ENCODE data around the gene DBN1. TPM values are rescaled to one million over a fixed set of nuclear protein-coding genes. Genes with fewer than 3 reads are reported as not detected.

The DBN1 gene
- polyA plus RNA-seq, 1 of the 3 experiments (the other 2 are of a cell fraction) = 244 TPM

DNA sequence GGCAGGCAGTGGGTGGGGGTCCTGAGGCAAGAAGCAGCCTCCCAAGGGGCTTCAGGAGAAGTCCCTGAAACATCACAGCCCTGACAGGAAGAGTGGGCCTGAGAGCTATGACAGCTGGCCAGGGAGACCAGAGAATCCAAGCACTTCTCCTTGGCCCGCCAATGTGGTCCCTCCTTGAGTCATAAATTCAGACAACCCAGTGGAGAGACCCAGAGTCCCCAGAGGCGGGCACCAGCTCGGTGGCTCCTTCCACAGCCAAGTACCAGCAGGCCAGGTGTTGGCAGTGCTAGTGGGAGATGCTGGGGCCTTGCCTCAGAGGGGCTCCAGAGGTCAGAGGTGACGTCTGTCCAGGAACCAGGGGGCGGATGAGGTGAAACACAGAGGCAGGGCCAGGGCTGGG, 37.7 kb upstream of the DBN1 start:
- DNase-seq = no peak
- H4K20me1 ChIP-seq (ENCODE audit: insufficient read depth) = no peaks in the 10 kb centered on the region
- no peak overlapping the region for H3K4me2 ChIP-seq
- ChIA-PET POLR2A (interaction anchor here (0.6 kb wide), 1 partner anchor 31 kb away, joined by 6 read pairs; no protein-coding TSS in a partner anchor), CTCF (interaction anchor here (1.8 to 8.8 kb wide), 2 partner anchors 10 to 107 kb away, joined by 6 to 80 read pairs; no protein-coding TSS in a partner anchor)
- peaks cover 6 to 8% of the 10 kb centered on the region in 2 experiments; a peak in 2 of 4 replicates for H3K4me1 ChIP-seq (ENCODE audit: control insufficient read depth in 1 of 2, insufficient read depth in 2 of 2, low read depth in 1 of 2, low read length in 1 of 2)
- H2AFZ ChIP-seq (ENCODE audit: low read depth) = no peak overlapping the region
- no peak overlapping the region for H3K4me3 ChIP-seq (ENCODE audit: low read depth in 2 of 2, low read length in 1 of 2)
- no peaks in the 10 kb centered on the region for H3K9me2 ChIP-seq
- H3F3A ChIP-seq (replicated peaks; ENCODE audit: insufficient read depth) = no peaks in the 10 kb centered on the region
- peaks cover 20% of the 10 kb centered on the region for H3K79me2 ChIP-seq (ENCODE audit: insufficient read depth)
- peaks cover 20 to 55% of the 10 kb centered on the region in 2 experiments for H3K36me3 ChIP-seq (replicated peaks in 1 of 2; ENCODE audit: control insufficient read depth in 1 of 2, insufficient read depth in 2 of 2, low read length in 1 of 2)
- TF ChIP-seq IRF3 (IDR thresholded peaks at IDR 0.05; ENCODE audit: low read depth, low read length) (no peak), GATA2 (CRISPR knock-in tag; IDR thresholded peaks at IDR 0.05) (no peak), NFIC (IDR thresholded peaks at IDR 0.05; ENCODE audit: borderline replicate concordance) (no peak), MEF2A (IDR thresholded peaks at IDR 0.05; ENCODE audit: borderline replicate concordance, low read depth) (no peak), FOSL2 (IDR thresholded peaks at IDR 0.05; ENCODE audit: borderline replicate concordance, low read depth) (no peak), JUND (IDR thresholded peaks at IDR 0.05) (no peak), CHD2 (IDR thresholded peaks at IDR 0.05; ENCODE audit: low read length, partially characterized antibody) (no peak)
- TF ChIP-seq, protein P1, sequence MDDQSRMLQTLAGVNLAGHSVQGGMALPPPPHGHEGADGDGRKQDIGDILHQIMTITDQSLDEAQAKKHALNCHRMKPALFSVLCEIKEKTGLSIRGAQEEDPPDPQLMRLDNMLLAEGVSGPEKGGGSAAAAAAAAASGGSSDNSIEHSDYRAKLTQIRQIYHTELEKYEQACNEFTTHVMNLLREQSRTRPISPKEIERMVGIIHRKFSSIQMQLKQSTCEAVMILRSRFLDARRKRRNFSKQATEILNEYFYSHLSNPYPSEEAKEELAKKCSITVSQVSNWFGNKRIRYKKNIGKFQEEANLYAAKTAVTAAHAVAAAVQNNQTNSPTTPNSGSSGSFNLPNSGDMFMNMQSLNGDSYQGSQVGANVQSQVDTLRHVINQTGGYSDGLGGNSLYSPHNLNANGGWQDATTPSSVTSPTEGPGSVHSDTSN (IDR thresholded peaks at IDR 0.05) = no peak
- H3K27me3 ChIP-seq (ENCODE audit: insufficient read depth) = no peaks in the 10 kb centered on the region
- no peak overlapping the region for H3K27ac ChIP-seq (ENCODE audit: low read depth in 2 of 2, low read length in 1 of 2)
- H3K9me3 ChIP-seq = no peaks in the 10 kb centered on the region
- WGBS (ENCODE audit: low lambda C conversion rate) = 91% methylated on average over 2 of the region's 5 CpGs
- no peak overlapping the region for H3K9ac ChIP-seq

DNA sequence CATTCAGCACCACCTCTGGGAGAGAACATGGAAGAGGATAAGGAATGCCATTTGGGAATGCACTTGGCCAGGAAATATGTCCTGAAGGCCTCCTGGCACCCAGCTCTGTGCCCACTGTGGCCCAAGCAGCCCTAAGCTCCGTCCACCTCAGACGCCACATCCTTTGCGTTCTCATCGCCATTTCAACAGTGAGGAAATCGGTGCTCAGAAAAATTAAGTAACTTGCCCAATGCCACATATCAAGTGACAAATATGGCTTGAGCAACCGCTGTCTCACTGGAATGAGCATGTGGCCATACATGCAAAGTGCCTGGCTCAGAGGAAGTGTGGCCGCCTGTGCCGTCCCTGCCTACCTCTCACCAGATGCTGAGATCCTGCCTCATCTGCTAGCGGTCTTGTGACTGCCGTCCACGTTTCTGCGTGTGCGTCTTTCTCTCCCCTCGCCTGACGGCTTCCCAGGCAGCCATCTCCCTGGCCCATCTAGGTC, 37.2 kb upstream of the DBN1 start:
- Histone ChIP-seq H3K27me3 (ENCODE audit: insufficient read depth) (no peaks in the 10 kb centered on the region), H3F3A (replicated peaks; ENCODE audit: insufficient read depth) (no peaks in the 10 kb centered on the region), H3K9ac (no peak overlapping the region), H4K20me1 (ENCODE audit: insufficient read depth) (no peaks in the 10 kb centered on the region), H3K9me2 (no peaks in the 10 kb centered on the region), H3K79me2 (ENCODE audit: insufficient read depth) (peaks cover 14% of the 10 kb centered on the region), H3K4me2 (no peak overlapping the region), H3K27ac (ENCODE audit: low read depth in 2 of 2, low read length in 1 of 2) (no peak overlapping the region), H3K36me3 (replicated peaks in 1 of 2; ENCODE audit: control insufficient read depth in 1 of 2, insufficient read depth in 2 of 2, low read length in 1 of 2) (peaks cover 19 to 53% of the 10 kb centered on the region in 2 experiments), H3K9me3 (no peaks in the 10 kb centered on the region), H3K4me3 (ENCODE audit: low read depth in 2 of 2, low read length in 1 of 2) (no peak overlapping the region), H3K4me1 (ENCODE audit: control insufficient read depth in 1 of 2, insufficient read depth in 2 of 2, low read depth in 1 of 2, low read length in 1 of 2) (peaks cover 2 to 3% of the 10 kb centered on the region in 2 experiments; a peak in 1 of 4 replicates), H2AFZ (ENCODE audit: low read depth) (no peak overlapping the region)
- ChIA-PET POLR2A (no interaction called here), CTCF (interaction anchor here (1.8 to 8.8 kb wide), 2 partner anchors 9 to 107 kb away, joined by 6 to 80 read pairs; no protein-coding TSS in a partner anchor)
- 93% methylated on average over 11 of the region's 15 CpGs for WGBS (ENCODE audit: low lambda C conversion rate)
- TF ChIP-seq TCF12 (IDR thresholded peaks at IDR 0.05) = no peak
- no peak for TF ChIP-seq GATA2 (CRISPR knock-in tag; IDR thresholded peaks at IDR 0.05)
- no peak for DNase-seq

Data from SK-N-SH (cell line).